ENCODE measurements around the gene TRIP10.

The TRIP10 gene

DNA sequence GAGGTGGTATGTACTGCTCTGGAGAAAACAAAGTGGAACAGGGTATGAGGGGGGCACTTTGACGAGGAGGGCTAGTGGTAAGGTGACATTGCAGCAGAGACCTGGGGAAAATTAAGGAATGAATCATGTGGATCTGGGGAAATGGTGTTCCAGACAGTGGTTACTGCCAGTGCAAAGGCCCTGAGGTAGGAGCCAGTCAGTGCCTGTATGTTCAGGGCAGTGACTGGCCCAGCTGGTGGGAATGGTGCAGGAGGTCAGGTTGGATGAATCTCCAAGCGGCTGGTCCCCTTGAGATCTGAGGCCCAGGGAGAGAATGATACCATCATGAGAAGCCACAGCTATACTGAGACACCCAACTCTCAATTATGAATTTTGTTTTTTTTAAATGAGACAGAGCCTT lies 38.0 kb downstream of the TRIP10 start:
- TF ChIP-seq, protein P1, sequence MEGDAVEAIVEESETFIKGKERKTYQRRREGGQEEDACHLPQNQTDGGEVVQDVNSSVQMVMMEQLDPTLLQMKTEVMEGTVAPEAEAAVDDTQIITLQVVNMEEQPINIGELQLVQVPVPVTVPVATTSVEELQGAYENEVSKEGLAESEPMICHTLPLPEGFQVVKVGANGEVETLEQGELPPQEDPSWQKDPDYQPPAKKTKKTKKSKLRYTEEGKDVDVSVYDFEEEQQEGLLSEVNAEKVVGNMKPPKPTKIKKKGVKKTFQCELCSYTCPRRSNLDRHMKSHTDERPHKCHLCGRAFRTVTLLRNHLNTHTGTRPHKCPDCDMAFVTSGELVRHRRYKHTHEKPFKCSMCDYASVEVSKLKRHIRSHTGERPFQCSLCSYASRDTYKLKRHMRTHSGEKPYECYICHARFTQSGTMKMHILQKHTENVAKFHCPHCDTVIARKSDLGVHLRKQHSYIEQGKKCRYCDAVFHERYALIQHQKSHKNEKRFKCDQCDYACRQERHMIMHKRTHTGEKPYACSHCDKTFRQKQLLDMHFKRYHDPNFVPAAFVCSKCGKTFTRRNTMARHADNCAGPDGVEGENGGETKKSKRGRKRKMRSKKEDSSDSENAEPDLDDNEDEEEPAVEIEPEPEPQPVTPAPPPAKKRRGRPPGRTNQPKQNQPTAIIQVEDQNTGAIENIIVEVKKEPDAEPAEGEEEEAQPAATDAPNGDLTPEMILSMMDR (IDR thresholded peaks at IDR 0.05; ENCODE audit: extremely low read depth, insufficient read depth, missing control alignments) = no peak
- in situ Hi-C loops (cut with MboI; ENCODE audit: low pct_unique_long_range_greater_than_20kb, low sequenced_read_pairs, unreplicated experiment) = no loop called here
- DNase-seq (ENCODE audit: low spot score) = peak; percentile 1

DNA sequence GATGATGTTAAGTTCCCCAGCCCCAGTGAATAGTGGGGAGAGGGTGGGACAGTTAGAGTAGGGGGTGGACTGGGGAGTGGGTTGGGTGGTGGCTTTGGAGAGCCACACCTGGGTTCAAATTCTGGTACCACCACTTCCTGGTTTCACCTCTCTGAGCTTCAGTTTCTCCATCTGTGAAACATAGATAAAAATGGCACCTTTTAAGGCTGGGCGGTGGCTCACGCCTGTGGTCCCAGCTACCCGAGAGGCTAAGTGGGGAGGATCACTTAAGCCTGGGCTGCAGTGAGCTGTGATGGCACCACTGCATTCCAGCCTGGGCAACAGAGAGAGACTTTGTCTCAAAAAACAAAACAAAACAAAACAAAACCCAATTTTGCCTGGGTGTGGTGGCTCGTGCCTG lies 38.9 kb downstream of the TRIP10 start:
- TF ChIP-seq, protein P1 (IDR thresholded peaks at IDR 0.05; ENCODE audit: extremely low read depth, insufficient read depth, missing control alignments) = no peak
- DNase-seq (ENCODE audit: low spot score) = peak; percentile 3
- in situ Hi-C loops (cut with MboI; ENCODE audit: low pct_unique_long_range_greater_than_20kb, low sequenced_read_pairs, unreplicated experiment) = no loop called here

DNA sequence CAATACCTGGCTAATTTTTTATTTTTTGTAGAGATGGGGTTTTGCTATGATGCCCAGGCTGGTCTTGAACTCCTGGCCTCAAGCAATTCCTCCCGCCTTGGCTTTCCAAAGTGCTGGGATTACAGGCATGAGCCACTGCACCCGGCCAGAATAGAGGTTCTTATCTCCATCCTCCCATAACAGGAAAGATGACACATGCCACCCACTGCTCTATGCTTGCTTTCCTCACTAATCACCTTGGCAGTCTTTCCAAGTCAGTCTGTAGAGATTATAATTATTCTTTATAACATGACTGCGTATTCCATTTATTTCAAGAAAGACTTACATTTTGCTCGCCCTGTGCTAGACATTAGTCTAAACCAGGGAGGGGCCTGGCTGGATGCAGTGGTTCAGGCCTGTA lies 39.7 kb downstream of the TRIP10 start:
- in situ Hi-C loops (cut with MboI; ENCODE audit: low pct_unique_long_range_greater_than_20kb, low sequenced_read_pairs, unreplicated experiment) = no loop called here
- TF ChIP-seq, protein P1 (IDR thresholded peaks at IDR 0.05; ENCODE audit: extremely low read depth, insufficient read depth, missing control alignments) = no peak
- DNase-seq (ENCODE audit: low spot score) = no peak

DNA sequence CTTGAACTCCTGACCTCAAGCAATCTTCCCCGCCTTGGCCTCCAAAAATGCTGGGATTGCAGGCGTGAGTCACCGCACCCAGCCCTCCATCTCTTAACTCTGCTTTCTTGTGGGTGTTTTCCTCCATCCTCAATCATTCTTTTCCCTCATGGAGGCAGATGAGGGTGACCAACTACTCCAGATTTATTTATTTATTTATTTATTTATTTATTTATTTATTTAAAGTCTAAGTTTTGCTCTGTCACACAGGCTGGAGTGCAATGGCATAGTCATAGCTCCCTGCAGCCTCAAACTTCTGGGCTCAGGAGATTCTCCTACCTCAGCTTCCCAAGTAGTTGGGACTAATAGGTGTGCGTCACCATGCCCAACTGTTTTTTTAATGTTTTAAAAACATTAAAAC lies 47.9 kb downstream of the TRIP10 start:
- DNase-seq (ENCODE audit: low spot score) = no peak
- TF ChIP-seq, protein P1 (IDR thresholded peaks at IDR 0.05; ENCODE audit: extremely low read depth, insufficient read depth, missing control alignments) = no peak
- in situ Hi-C loops (cut with MboI; ENCODE audit: low pct_unique_long_range_greater_than_20kb, low sequenced_read_pairs, unreplicated experiment) = no loop called here

DNA sequence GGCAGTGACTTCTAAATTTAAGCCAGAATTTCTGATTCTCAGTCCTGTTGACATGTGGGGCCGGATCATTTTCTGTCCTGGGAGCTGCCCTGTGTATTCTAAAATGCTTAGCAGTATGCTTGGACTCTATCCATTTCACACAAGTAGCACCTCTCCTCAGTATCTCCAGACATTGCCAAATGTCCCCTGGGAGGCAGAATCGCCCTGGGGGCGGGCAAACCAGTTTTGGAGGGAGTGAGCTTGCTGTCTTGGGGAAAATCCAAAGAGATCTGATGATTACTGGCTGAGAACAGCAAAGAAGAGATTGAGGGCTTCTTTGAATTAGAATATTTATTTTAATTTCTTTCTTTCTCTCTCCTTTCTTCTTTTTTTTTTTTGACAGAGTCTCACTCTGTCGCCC lies 49.4 kb downstream of the TRIP10 start:
- DNase-seq (ENCODE audit: low spot score) = no peak
- TF ChIP-seq, protein P1 (IDR thresholded peaks at IDR 0.05; ENCODE audit: extremely low read depth, insufficient read depth, missing control alignments) = no peak
- in situ Hi-C loops (cut with MboI; ENCODE audit: low pct_unique_long_range_greater_than_20kb, low sequenced_read_pairs, unreplicated experiment) = no loop called here

DNA sequence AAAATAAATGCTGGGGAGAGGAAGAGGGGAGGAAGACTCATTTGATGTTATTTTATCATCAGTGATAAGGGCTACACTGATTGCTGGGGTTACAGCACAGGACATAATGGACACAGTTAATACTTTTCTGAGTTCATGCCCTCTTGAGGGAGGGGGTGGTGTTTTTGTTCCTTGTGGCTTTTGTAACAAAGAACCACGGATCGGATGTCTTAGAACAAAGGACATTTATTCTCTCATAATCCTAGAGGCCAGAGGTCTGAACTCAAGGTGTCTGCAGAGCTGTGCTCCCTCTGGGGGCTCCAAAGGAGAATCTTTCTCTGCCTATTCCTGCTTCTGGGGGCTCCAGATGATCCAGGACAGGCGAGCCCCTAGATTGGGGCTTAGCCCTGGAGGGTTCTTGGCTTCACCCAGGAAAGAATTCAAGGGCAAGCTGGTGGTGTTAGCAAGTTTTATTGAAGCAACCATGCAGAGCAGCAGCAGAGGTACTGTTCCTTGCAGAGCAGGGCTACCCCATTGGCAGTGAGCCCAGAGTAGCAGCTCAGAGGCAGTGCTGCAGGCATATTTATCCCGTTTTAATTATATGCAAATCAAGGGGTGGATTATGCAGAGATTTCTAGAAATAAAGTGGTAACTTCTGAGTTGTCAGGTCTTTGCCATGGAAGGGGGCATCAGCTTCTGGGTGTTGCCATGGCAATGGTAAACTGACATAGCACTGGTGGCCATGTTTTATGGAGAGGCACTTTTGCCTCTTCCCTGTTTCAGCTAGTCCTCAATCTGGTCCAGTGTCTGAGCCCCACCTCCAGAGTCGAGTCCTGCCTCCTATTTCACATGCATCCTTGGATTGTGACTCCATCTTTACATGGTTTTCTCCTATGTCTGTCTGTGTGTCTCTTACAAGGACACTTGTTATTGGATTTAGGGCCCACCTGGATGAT lies 51.0 kb downstream of the TRIP10 start:
- no peak for DNase-seq (ENCODE audit: low spot score)
- in situ Hi-C loops (cut with MboI; ENCODE audit: low pct_unique_long_range_greater_than_20kb, low sequenced_read_pairs, unreplicated experiment) = no loop called here
- TF ChIP-seq, protein P1 (IDR thresholded peaks at IDR 0.05; ENCODE audit: extremely low read depth, insufficient read depth, missing control alignments) = no peak
